HK-2 (cell line): ENCODE measurements around the gene CCL8.

Experiments
- DNase-seq: peaks from one replicate; pipeline ENCODE4 v3.0.0-alpha.2; 2018; ENCODE audit not compliant: unreplicated experiment

Gene CCL8

DNA sequence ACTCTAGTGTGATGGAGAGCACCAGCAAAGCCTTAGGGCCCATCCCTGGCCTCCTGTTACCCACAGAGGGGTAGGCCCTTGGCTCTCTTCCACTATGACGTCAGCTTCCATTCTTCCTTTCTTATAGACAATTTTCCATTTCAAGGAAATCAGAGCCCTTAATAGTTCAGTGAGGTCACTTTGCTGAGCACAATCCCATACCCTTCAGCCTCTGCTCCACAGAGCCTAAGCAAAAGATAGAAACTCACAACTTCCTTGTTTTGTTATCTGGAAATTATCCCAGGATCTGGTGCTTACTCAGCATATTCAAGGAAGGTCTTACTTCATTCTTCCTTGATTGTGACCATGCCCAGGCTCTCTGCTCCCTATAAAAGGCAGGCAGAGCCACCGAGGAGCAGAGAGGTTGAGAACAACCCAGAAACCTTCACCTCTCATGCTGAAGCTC, at the start of gene CCL8:
CCL8 (plus strand) TSS at position 397 of the 445 bp plus-strand sequence. CDS start 67 bp downstream, outside the sequence.
- no peak for DNase-seq

DNA sequence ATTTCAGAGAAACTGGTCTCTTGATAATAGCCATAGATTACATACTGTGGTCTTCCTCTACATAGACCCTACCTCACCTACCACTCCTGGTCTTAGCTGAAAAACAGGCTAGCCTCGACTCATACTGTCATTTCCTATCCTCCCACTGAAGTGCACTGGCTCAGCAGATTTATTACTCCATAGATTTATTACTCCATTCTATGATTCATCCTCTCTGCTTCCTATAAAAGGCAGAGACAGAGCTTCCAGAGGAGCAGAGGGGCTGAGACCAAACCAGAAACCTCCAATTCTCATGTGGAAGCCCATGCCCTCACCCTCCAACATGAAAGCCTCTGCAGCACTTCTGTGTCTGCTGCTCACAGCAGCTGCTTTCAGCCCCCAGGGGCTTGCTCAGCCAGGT, 49.3 kb upstream of the CCL8 start, which contains the start of gene CCL7:
CCL7 (plus strand) TSS at position 253 of the 400 bp plus-strand sequence; CDS start at position 323, 70 bp downstream.
- DNase-seq, result no peak

DNA sequence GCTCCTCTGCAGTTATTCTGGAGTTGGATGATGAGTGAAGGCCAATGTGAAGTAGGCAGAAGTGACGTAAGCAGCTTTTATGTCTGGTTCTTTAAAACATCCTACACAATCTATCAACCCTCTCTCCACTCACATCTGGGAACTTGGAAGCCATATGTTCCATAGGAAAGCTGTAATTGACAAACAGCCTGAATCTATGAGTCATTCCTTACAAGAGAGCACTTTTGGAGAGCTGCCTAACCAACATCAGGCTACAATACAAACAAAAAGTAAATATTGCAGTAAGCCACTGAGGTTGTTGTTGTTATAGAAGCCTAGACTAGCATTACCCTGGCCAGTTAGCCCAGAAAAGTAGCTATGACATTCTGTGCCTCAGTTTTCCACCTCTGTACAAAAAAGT, 43.4 kb upstream of the CCL8 start:
- no peak for DNase-seq

DNA sequence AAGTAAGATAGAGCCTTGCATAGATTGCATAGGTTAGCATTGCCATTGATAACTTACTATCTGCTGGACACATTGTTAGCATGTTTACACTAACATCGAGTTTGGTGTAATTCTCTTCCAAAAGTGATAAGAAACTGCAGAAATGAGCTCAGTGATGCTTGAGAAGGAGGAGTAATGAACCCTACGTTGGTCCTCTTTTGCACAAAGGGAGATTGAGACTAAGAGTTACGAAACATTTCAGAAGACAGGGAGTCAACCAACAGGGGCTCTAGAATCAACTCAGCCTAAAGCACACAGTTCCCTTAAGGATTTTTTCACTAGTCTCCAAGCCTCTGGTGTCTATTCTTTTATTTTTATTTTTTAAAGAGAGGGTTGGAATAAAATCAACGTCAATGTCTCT, 42.4 kb upstream of the CCL8 start:
- DNase-seq, result no peak

DNA sequence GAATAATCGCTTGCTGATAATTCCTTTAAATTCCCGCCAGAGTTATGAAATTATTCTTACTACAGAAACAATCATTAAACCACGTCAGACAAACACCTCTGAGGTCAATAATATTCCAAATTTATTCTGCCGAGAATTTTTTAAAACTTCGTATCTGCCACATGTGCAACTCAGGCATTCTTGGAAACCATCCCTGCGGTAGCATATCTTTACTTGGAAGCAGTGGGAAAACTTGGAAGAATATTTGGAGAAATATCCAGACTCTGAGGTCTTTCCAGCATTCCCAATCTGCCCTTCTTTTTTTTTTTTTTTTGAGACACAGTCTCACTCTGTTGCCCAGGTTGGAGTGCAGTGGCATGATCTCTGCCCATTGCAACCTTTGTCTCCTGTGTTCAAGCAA, 35.7 kb upstream of the CCL8 start:
- DNase-seq, result no peak

DNA sequence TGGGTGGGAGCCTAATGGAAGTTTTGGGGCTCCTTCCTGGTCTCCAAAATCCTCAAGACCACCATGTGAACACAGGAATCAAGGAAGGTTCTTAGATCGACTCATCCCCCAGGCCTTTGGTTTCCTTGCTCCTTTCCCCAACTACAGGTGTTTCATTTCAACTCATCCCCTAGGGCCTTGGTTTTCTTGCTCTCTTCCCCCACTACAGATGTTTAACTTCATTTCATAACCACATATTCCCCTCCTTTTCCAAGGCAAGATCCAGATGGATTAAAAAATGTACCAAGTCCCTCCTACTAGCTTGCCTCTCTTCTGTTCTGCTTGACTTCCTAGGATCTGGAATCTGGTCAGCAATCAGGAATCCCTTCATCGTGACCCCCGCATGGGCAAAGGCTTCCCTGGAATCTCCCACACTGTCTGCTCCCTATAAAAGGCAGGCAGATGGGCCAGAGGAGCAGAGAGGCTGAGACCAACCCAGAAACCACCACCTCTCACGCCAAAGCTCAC, 33.9 kb upstream of the CCL8 start, which contains the start of gene CCL11:
CCL11 (plus strand) TSS at position 457 of the 507 bp plus-strand sequence. CDS start 67 bp downstream, outside the sequence.
- DNase-seq, result no peak

DNA sequence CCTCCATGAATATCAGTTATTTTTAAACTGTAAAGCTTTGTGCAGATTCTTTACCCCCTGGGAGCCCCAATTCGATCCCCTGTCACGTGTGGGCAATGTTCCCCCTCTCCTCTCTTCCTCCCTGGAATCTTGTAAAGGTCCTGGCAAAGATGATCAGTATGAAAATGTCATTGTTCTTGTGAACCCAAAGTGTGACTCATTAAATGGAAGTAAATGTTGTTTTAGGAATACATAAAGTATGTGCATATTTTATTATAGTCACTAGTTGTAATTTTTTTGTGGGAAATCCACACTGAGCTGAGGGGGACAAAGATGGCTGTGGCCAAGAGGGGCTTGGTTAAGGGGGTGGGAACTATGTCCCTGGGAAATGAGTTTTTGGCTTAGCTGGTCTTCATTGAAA, 31.4 kb upstream of the CCL8 start:
- no peak for DNase-seq

DNA sequence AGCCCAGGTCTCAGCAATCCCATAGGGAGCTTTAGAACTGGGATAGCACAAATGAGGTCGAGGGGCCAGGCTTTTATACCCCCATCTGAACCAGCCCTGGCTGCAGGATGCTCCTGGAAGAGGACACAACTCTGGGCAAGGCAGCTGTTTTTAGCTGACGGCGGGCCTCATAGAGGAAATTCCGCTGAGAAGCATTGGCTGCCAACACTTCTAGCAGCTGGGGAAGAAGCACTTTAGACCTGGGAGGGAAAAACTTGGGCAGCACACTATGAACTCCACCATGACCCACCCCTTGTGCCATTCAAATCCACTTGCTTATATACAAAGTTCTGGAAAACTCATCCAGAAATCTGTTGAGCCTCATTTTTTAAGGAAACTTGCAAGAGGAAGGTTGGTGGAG, 28.6 kb upstream of the CCL8 start:
- DNase-seq, result no peak

DNA sequence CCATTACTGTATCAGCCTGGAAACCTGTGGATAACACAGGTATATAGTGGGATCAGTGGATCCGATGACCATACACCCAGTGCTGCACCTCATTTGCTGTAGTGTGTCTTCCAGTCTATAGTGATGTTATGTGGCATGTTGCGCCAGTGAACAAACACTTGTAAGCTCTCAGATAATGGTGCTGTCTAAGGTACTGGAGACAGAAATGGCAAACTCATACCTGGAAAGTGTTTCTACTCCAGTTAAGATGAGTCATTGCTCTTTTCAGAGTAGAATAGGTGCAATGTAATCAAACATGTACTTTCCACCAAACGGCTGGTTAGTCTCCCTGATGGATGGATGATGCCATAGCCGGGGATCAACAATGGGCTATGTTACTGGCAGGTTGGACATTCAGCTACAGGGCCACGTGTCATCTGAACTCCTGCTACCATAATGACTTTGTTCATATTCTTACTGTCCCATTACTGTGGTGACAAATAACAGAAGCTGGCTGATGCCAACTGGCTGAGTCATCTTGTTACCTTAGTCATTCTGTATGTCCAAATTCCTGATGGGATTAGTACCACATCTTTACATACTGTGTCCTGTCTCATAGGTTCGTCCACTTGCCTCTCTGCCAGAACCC, 27.4 kb upstream of the CCL8 start:
- DNase-seq, result no peak

DNA sequence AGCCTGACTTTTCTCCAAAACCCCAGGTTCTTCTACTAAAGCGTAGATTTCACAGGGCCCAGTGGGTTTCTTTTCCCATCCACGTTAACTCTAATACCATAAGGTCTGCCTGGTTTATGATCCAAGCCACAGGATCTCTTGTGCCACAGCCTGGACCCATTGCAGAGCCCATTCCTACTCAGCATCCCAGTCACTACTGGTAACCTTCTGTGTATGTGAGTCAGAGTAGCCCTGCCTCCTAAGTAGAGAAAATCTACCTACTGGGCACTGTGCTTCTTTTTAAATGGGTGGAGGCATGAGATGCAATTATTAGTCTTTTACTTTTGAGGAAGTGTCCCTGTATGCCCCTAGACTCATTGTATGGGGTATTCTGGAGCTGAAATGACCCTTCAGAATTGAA, 20.2 kb upstream of the CCL8 start:
- no peak for DNase-seq

DNA sequence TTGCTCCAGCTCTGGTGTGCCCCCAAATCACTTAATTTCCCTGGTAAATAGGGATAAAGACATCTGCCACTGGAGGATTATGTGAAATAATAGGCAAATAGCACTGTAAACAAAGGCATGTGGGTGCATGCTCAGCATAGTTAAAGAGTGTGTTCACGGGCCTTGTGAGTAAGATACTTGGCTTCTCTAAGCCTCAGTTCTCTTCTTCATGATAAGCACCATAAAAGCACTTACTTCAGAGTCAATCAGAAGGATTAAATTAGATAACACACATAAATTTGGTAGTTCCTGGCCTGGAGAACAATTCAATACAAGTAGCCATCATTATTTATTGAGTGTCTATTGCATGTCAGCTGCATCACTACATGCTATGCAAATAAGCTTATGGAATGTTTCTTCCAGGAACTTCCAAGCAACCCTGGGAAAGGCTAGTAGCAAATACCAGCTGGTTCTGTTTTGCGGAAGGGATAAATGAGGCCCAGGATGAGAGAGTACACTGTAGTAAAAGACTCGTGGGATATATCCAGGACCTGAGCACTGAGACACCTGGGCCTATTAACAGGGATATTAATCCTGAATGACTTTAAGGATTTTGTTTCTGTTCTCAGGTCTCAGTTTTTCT, 19.2 kb upstream of the CCL8 start:
- no peak for DNase-seq

DNA sequence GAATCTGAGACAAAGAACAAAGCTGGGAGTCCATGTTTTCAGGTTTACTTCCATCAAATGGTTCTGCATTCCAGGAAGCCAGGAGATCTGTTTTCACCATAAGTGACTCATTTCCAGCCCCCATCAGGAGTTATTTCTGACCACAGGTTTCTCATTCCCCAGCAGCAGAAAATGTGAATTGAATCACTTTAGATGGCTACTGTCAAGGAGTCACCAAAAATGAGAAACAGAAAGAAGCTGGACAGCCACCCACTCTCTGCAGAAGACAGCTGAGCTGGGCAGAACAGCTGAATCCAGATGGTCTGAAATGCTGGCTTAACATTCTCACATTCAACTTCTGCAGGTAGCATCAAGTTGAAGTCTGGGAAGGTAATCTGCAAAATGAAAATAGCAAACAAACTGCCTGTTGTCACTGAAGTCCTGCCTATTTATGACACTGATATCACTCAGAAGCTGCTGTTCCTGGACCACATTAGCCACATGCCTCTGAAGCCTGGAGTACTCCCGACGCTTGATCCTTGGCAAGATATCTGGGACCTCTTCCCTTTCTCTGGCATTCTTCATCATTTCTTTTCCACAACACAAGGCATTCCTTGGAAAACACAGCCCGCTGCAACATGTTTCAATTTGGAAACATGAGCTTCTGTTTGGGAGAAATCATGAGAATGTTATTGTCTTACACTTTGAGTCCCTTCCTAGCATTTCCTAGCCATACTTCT, 18.4 kb upstream of the CCL8 start:
- no peak for DNase-seq

DNA sequence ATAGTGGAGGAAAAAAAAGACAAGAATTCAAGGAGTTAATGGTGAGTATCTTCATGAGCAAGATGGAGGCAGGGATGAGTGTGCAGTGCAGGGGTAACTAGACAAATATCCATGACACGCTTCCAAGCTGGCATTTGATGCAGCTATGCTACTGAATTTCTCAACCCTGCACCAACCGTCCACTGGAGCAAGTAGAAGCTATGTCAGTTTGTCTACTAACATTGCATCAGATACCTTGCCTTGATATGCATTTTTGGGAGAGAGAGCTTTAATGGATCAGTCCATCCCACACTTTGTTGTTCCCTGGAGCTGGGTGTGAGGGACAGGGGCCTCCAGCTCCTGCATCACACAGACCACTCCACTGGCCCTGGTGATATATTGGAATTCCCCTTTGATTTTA, 17.2 kb upstream of the CCL8 start:
- DNase-seq, result no peak

DNA sequence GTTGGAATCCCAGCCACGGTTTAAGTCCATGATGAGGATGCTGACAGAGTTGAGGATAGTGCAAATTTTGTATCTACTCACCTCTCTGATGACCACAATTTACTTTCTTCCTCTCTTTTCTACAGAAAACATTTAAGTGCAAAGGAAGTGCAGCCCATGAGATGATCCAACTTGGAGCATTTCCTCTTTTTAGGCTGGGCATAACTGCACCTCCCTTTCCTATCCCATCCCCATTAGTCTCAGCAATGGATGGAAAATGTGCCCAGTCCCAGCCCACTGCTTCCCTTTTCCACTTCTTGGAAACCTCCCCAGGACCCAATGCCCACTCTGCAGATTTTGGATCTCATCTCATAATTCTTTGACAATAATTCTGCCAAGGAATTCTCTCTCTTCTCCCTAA, 16.6 kb upstream of the CCL8 start:
- DNase-seq, result no peak

DNA sequence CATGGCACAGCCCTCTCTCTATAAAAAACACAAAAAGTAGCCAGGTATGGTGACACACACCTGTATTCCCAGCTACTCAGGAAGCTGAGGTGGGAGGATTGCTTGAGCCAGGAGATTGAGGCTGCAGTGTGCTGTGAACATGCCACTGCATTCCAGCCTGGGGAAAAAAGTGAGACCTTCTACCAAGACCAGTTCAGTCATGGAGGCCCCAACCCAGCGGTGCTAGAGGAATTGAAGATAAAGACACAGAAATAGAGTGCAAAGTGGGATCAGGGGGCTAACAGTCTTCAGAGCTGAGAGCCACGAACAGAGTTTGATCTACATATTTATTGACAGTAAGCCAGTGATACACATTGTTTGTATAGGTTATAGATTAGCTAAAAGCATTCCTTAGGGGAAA, 15.6 kb upstream of the CCL8 start:
- no peak for DNase-seq

DNA sequence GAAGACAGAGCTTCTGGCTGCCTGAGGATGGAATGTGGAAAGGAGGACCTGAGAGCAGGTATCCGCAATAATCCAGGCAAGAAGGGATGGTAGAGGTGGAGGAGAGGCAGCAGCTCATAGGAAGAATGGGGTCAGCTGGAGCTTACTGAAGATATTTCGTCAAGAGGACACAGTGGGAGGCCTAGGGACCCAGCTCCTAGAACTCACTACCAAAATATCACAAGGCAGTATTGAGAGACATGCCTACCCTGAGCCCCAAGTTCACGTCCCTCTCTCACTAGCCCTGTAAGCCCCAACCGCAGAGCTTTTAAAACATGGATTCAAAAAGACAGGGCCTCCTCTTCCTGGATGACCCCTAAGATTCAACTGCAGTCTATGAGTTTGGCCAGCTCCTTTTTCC, 14.2 kb upstream of the CCL8 start:
- DNase-seq, result no peak

DNA sequence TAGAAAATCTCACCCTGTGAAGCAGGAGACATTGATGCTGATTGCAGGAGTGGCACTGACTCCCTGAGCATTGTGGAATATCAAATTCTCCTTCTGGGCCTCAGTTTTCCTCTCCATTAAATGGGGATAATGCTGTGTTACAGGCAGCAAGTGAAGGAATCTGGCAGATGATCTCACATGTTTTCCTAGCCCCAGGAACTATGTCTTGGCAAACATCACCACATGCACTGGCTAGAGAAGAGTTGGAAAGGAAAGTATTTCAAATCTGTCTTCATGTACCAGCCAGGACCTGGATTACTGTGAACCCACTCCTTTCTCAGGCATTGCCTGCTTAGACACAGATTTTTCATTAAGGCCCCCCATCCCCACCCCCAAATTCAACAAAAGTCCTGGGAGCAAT, 13.6 kb upstream of the CCL8 start:
- no peak for DNase-seq

DNA sequence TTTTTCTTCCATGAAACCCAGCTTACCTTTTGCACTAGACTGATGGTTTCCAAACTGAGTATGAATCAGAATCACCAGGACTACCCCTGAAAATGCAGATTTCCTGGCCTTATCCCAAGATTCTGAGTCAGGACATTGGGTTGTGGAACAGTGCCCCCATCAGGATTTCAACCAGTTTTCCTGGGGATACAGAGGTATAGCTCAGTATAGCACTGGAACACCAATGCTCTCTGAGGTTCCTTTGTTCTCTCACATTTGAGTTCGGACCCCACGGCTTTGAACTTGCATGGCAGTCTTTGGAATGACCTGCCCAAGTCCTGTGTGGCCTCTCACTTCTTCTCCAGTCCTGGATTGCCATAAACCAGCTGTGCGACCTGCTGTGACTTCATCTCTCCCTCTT, 12.8 kb upstream of the CCL8 start:
- DNase-seq, result no peak

DNA sequence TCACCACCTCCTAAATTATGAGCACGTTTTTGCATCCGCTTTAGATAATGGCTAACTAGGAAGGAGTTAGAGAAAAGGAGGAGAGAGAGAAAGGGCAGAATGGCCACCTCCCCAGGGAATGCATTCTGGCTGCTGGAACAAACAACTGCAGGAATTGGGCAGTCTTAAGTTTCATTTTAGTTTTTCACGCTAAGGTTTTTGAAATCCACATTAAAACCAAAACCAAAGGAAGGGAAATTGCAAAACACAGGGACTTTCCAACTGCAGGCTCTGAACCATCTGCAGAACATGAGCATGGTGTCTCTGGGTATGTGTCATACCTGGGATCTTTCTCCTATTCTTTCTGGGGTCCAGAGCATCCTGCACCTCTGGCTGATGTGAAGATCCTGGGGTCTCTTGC, 12.1 kb upstream of the CCL8 start:
- no peak for DNase-seq

DNA sequence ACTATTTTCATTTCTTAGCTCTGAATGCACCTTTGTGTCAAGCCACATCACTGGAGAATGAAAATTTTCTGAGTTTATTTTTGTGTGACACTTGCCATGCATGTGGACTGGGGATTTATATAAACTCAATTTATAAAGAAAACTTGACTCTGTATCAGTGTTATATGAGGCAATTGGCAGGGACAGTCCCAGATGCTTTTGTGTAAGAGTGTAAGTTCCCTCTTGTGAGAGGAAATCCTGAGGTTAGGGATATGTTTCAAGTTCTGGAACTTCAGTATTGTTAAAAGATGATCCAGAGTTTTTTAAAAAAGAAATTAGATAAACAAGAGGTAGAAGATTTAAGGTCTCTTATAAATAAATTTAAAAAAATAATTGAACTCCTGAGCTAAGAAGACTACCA, 10.9 kb upstream of the CCL8 start:
- DNase-seq, result no peak

DNA sequence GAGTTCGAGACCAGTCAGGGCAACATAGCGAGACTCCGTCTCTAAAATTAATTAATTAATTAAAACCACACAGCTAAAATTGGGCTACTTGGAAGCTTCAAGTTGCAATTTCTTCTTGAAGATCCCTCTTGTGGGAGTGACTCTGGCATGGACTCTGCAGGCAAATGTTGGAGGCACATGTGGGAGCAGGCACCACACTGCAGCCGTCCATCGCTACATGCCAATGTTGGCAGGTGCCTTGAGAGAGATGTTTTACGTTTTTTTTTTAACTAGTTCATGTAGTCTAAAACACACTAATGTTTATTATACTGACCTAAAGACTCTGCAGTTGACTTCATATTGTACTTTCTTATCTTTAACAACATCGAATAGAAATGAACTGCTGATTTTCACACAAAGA, 7.9 kb upstream of the CCL8 start:
- no peak for DNase-seq

DNA sequence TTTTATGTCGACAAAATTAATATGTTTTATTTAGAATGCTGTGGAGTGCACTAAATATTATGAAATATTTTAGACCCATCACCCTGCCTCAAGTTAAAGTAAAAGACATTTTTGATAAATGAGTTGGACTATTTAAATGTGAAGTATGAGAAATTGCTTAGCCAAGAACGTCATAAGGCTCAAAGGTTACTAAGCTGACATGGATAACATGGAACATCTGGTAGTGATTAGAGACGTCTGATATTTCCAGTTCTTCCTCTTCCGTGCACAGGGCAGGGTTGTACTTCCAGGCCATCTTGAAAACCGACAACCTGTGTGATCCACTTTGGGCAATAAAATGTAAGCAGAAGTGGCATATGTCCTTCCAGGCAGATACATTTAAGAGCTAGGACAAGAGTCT, 7.2 kb upstream of the CCL8 start:
- DNase-seq, result no peak

DNA sequence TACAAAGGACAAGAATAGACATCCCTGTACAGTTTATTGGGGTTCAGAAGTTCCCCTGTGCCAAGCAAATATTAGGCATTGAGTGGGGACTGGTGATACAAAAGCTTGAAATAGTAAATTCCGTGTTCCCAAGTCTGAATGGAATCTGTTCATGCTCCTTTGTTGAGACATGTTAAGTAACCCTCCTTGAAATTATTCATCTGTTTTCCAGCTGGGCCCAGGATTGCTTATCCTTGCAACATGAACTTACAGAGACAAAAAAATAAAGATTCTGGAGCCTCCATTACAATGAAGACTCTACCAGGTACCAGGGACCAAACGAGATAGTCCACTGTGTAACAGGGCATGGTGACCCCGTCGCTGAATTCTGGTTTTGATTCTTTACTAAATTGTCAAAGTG, 6.1 kb upstream of the CCL8 start:
- no peak for DNase-seq
